Activated CD4-positive, alpha-beta memory T cell treated with anti-CD3 and anti-CD28 coated beads for 36 hours (primary cell): ENCODE results near the gene PLXNA2. TPM values are rescaled to one million over a fixed set of nuclear protein-coding genes. Genes with fewer than 3 reads are reported as not detected.

ENCODE experiments used
- CTCF ChIA-PET: fragments of 350-600 bp; sonication (Branson Sonifier 250); formaldehyde crosslinking; loops from one replicate; lab custom pipeline; 2021; ENCODE audit warnings: antibody characterized with exemption, inconsistent platforms; lab: Charles Lee
- POLR2A ChIA-PET: fragments of 350-600 bp; sonication (Branson Sonifier 250); formaldehyde crosslinking; loops from one replicate; lab custom pipeline; 2021; ENCODE audit warnings: antibody characterized with exemption; lab: Charles Lee
- DNase-seq: peaks from one replicate; pipeline ENCODE4 v3.0.0-alpha.2; 2020
- H3K27ac Mint-ChIP-seq: one replicate; pipeline ENCODE4 v1.8.0; 2021; ENCODE audit warnings: mixed read lengths
- H3K27me3 Mint-ChIP-seq: one replicate; pipeline ENCODE4 v1.8.0; 2021; ENCODE audit warnings: mixed read lengths
- H3K36me3 Mint-ChIP-seq: one replicate; pipeline ENCODE4 v1.8.0; 2021; ENCODE audit warnings: mixed read lengths
- H3K4me1 Mint-ChIP-seq: one replicate; pipeline ENCODE4 v1.8.0; 2021; ENCODE audit warnings: low read depth, mixed read lengths
- H3K4me3 Mint-ChIP-seq: one replicate; pipeline ENCODE4 v1.8.0; 2021; ENCODE audit warnings: mild to moderate bottlenecking, mixed read lengths
- H3K9me3 Mint-ChIP-seq: one replicate; pipeline ENCODE4 v1.8.0; 2021; ENCODE audit warnings: mixed read lengths
- intact Hi-C: fragments of 100-400 bp; cut with micrococcal nuclease; formaldehyde crosslinking; loops from one replicate; pipeline ENCODE4 v1.15.1; 2023
- total RNA-seq, 2 experiments: library from RNA; stranded (reverse); gene quantifications; one replicate each; pipeline ENCODE4 v1.2.3, GENCODE V29; 2021

The PLXNA2 gene
- total RNA-seq, 2 experiments from 2014 or later = 0.29 to 0.34 TPM

- H3K27me3 Mint-ChIP-seq = peaks cover 16% of the 10 kb centered on the region
- no peaks in the 10 kb centered on the region for H3K36me3 Mint-ChIP-seq
- H3K4me3 Mint-ChIP-seq = no peak overlapping the region
- intact Hi-C loops = no loop called here
- H3K27ac Mint-ChIP-seq = no peak overlapping the region
- no peak for DNase-seq
- ChIA-PET CTCF (interaction anchor here (1.1 to 1.2 kb wide), 2 partner anchors 108 to 110 kb away, joined by 3 to 6 read pairs; partner anchors contain the start of gene PLXNA2), POLR2A (no interaction called here)
- peaks cover 8% of the 10 kb centered on the region for H3K4me1 Mint-ChIP-seq
- H3K9me3 Mint-ChIP-seq = no peaks in the 10 kb centered on the region
Measured at GRCh38 chr1:208134491-208134890, 109.7 kb downstream of the PLXNA2 start.

DNA sequence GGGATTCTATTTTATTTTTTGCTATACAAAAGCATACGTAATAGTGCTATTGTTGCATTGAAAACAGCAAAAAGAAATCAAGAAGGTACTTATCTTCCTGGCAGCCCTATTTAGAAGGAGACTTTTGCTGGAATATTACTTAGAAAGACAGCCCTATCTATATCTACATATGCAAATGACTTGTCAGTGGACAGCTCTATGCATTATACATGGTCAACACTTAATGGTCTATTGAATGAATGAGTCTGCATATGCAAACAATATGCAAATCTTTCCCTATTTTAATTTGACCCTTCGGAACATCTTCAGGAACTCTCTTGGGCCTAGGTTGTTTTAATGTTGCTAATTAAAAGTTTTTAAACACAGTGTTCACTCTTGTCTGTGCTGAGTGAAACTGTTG, 110.8 kb downstream of the PLXNA2 start:
- Mint-ChIP-seq H3K27ac (no peak overlapping the region), H3K4me3 (no peak overlapping the region), H3K9me3 (no peaks in the 10 kb centered on the region), H3K27me3 (peaks cover 18% of the 10 kb centered on the region), H3K4me1 (peaks cover 8% of the 10 kb centered on the region), H3K36me3 (no peaks in the 10 kb centered on the region)
- intact Hi-C loops = no loop called here
- ChIA-PET POLR2A (no interaction called here), CTCF (interaction anchor here (0.8 to 2.2 kb wide), 5 partner anchors 8 to 110 kb away, joined by 3 to 9 read pairs (median 4); no protein-coding TSS in a partner anchor)
- DNase-seq = no peak

DNA sequence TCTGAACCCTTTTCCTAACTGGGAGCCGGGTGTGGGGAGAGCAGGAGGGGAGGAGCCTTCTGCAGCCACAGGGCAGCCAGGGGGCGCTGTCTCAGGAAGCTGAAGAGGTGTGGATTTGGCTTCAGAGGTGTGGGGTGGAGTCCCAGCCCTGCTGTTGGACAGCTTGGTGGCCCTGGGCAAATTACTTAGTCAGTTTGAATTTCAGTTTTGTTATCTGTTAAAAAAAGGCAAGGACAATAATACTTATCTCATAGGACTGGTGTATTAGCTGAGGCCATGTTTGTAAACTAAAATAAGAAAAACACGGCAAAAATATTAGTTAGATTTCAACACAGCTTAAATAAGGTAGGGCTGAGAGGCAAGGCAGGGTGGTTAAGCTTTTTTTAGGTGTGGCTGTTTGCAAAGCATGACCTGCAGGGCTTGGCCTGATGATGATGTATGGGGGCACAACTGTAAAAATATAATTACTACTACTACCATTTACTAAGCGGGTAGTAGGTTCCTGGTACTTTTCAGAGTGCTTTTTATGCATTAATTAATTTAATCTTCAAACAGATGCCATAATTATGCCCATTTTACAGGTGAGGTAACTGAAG, 111.8 kb downstream of the PLXNA2 start:
- intact Hi-C loops = loop anchor here (1.0 kb wide), 1 partner anchor 113 kb away; no protein-coding TSS in a partner anchor
- no peak overlapping the region for H3K27ac Mint-ChIP-seq
- no peak overlapping the region for H3K4me3 Mint-ChIP-seq
- no peaks in the 10 kb centered on the region for H3K36me3 Mint-ChIP-seq
- peak; percentile 76 for DNase-seq
- peaks cover 18% of the 10 kb centered on the region for H3K27me3 Mint-ChIP-seq
- ChIA-PET CTCF (interaction anchor here (0.7 to 3.7 kb wide), 16 partner anchors 9 to 112 kb away, joined by 3 to 57 read pairs (median 4); partner anchors contain the start of gene PLXNA2), POLR2A (no interaction called here)
- peaks cover 8% of the 10 kb centered on the region for H3K4me1 Mint-ChIP-seq
- no peaks in the 10 kb centered on the region for H3K9me3 Mint-ChIP-seq

DNA sequence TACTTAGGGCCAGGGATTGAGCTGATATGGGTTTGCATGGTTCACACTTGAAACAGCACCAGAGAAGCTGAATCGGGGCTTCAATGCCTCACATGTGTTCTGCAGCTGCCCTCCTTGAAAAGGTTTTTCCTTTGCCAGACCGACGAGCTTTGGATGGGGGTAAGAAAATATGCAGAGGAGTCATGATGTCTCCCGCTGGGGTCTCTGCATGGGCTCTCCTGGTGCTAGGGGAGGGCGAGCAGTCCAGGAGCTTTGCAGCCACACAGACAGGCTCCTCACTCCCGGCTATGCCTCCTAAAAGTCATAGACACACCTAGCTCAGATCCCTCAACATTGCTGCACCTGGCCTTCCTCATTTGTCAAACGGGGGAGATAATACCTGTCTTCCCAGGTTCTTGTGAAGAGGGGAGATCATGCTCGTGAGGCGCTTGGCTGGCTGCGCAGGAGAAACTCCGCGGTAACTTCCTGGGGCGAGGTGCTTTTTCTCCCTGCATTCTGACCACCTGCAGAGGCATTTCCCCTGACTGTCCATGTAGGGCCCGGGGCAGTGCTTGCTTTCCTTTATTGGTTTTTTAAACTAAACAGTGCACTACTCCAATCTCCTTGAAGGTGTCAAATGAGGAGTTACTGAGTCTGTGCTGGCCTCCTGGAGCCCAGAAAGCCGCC, 112.4 kb downstream of the PLXNA2 start:
- Mint-ChIP-seq H3K27me3 (peaks cover 18% of the 10 kb centered on the region), H3K9me3 (no peaks in the 10 kb centered on the region), H3K27ac (no peak overlapping the region), H3K4me3 (no peak overlapping the region), H3K4me1 (peaks cover 8% of the 10 kb centered on the region), H3K36me3 (no peaks in the 10 kb centered on the region)
- intact Hi-C loops = loop anchor here (1.0 kb wide), 1 partner anchor 114 kb away; no protein-coding TSS in a partner anchor
- CTCF ChIA-PET = interaction anchor here (0.7 to 3.7 kb wide), 20 partner anchors 8 to 113 kb away, joined by 3 to 57 read pairs (median 4); partner anchors contain the start of gene PLXNA2
- peak; percentile 11 for DNase-seq
- POLR2A ChIA-PET = no interaction called here

DNA sequence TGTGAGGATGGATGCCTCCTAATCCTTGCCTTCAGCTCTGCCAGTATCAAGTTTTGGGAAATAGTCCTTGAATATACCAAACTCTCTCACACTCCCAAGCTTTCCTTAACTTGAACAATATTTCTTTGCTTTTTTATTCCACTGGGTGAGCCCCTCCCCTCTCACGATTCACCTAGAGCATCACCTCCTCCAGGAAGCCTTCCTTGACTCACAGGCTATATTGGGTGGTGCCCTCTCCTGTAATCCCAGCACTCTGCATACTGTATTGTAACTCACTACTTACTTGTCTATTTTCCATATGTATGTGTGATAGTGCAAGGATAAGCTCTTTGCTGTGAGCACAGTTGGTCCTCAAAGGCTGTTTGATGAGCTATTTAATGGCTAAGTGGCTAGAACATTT, 114.7 kb downstream of the PLXNA2 start:
- ChIA-PET POLR2A (no interaction called here), CTCF (interaction anchor here (0.8 to 3.7 kb wide), 2 partner anchors 10 to 115 kb away, joined by 4 to 57 read pairs; partner anchors contain the start of gene PLXNA2)
- H3K27ac Mint-ChIP-seq = no peak overlapping the region
- H3K4me3 Mint-ChIP-seq = no peak overlapping the region
- peaks cover 18% of the 10 kb centered on the region for H3K27me3 Mint-ChIP-seq
- H3K4me1 Mint-ChIP-seq = peaks cover 8% of the 10 kb centered on the region
- H3K9me3 Mint-ChIP-seq = no peaks in the 10 kb centered on the region
- H3K36me3 Mint-ChIP-seq = no peaks in the 10 kb centered on the region
- intact Hi-C loops = no loop called here
- DNase-seq = no peak

DNA sequence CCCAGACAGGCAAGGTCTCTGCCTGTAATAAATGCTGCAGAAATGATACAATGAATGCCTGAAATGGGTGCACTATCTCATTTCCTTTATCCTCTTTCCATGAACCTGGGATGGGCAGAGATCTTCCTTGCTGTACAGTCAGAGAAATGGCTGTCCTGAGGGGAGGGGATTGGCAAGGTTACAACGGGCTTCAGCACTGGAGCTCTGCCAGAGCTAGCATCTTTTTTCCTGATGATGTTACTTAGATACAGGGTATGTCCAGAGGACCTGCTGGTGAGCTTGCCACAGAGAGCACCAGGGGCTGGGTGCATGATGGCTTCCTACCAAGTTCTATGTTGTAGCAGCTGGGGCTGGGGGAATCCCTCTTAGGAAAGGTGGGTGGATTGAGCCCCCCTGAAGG, 115.1 kb downstream of the PLXNA2 start:
- intact Hi-C loops = no loop called here
- Mint-ChIP-seq H3K4me3 (no peak overlapping the region), H3K27me3 (peaks cover 18% of the 10 kb centered on the region), H3K27ac (no peak overlapping the region), H3K36me3 (no peaks in the 10 kb centered on the region), H3K4me1 (peaks cover 8% of the 10 kb centered on the region), H3K9me3 (no peaks in the 10 kb centered on the region)
- no peak for DNase-seq
- POLR2A ChIA-PET = no interaction called here
- CTCF ChIA-PET = interaction anchor here (3.7 kb wide), 1 partner anchor 116 kb away, joined by 57 read pairs; the partner anchor contains the start of gene PLXNA2

GRCh38 chr1:208127792-208128529, 116.2 kb downstream of the PLXNA2 start:
- CTCF ChIA-PET = no interaction called here
- DNase-seq = no peak
- intact Hi-C loops = no loop called here
- no peak overlapping the region for H3K4me3 Mint-ChIP-seq
- H3K27me3 Mint-ChIP-seq = peaks cover 18% of the 10 kb centered on the region
- H3K27ac Mint-ChIP-seq = no peak overlapping the region
- H3K36me3 Mint-ChIP-seq = no peaks in the 10 kb centered on the region
- no peaks in the 10 kb centered on the region for H3K9me3 Mint-ChIP-seq
- peaks cover 8% of the 10 kb centered on the region for H3K4me1 Mint-ChIP-seq
- POLR2A ChIA-PET = no interaction called here

DNA sequence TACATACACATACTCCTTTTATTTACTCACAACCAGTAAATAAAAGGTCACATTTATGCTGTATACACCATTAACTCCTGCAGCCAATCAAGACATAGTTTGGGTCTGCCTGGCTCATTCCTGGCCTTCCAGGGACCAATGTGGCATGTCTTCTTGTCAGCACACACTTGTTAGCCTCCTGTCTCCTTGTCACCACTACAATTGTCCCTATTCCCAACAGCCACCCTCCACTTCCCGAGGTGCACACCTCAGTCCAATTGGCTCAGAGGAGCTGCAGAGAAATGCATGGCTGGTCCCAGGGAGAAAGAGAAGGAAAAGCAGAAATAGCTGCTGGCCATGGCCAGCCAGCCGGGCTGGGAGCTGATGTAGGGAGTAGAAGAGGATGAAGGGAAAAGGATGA, 116.9 kb downstream of the PLXNA2 start:
- H3K9me3 Mint-ChIP-seq = no peaks in the 10 kb centered on the region
- intact Hi-C loops = no loop called here
- CTCF ChIA-PET = no interaction called here
- no peak for DNase-seq
- POLR2A ChIA-PET = no interaction called here
- H3K36me3 Mint-ChIP-seq = no peaks in the 10 kb centered on the region
- H3K4me1 Mint-ChIP-seq = peaks cover 7% of the 10 kb centered on the region
- H3K27me3 Mint-ChIP-seq = peaks cover 18% of the 10 kb centered on the region
- H3K27ac Mint-ChIP-seq = no peak overlapping the region
- no peak overlapping the region for H3K4me3 Mint-ChIP-seq

GRCh38 chr1:208126108-208126507, 118.1 kb downstream of the PLXNA2 start:
- intact Hi-C loops = no loop called here
- no peaks in the 10 kb centered on the region for H3K4me1 Mint-ChIP-seq
- POLR2A ChIA-PET = no interaction called here
- no peak overlapping the region for H3K4me3 Mint-ChIP-seq
- peaks cover 9% of the 10 kb centered on the region for H3K27me3 Mint-ChIP-seq
- CTCF ChIA-PET = interaction anchor here (0.7 to 1.0 kb wide), 2 partner anchors 119 to 241 kb away, joined by 4 read pairs; no protein-coding TSS in a partner anchor
- H3K36me3 Mint-ChIP-seq = no peaks in the 10 kb centered on the region
- no peak for DNase-seq
- H3K27ac Mint-ChIP-seq = no peak overlapping the region
- H3K9me3 Mint-ChIP-seq = no peaks in the 10 kb centered on the region

DNA sequence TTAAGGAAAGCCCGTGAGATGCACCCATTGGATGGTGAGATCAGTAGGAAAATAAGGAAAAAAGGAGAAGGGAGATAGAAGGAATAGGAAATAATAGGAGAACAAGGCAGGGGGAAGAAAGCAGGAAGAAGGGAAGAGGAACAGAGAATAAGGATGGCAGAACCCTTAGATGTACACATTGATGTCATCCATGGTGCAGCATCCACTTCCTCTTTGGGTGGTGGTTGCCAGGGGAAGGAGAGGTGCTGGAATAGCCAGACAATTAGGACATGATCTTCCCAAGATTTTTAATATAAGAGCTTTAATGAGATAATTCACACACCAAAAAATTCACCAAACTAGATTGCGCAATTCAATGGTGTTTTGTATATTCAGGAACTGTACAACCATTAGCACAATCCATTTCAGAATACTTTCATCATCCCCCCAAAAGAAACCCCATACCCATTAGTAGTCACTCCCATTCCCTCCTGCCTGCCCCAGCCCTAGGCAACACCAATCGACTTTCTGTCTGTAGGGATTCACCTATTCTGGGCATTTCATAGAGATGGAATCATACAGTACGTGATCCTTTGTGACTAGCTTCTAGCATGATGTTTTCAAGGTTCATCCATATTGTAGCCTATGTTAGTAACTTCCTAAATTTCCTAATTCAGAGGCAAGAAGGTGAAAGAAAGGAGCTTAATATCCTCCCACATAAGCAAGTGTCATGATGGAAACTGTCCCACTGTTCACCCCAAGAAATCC, 121.4 kb downstream of the PLXNA2 start:
- no peak overlapping the region for H3K27ac Mint-ChIP-seq
- H3K4me3 Mint-ChIP-seq = no peak overlapping the region
- no peak for DNase-seq
- H3K9me3 Mint-ChIP-seq = no peaks in the 10 kb centered on the region
- intact Hi-C loops = no loop called here
- ChIA-PET CTCF (interaction anchor here (1.2 to 1.5 kb wide), 2 partner anchors 9 to 101 kb away, joined by 3 to 8 read pairs; no protein-coding TSS in a partner anchor), POLR2A (no interaction called here)
- no peaks in the 10 kb centered on the region for H3K4me1 Mint-ChIP-seq
- H3K27me3 Mint-ChIP-seq = no peaks in the 10 kb centered on the region
- H3K36me3 Mint-ChIP-seq = no peaks in the 10 kb centered on the region

GRCh38 chr1:208121813-208122364, 122.3 kb downstream of the PLXNA2 start:
- no peaks in the 10 kb centered on the region for H3K4me1 Mint-ChIP-seq
- H3K4me3 Mint-ChIP-seq = no peak overlapping the region
- ChIA-PET CTCF (no interaction called here), POLR2A (no interaction called here)
- no peaks in the 10 kb centered on the region for H3K9me3 Mint-ChIP-seq
- H3K27ac Mint-ChIP-seq = no peak overlapping the region
- no peak for DNase-seq
- no peaks in the 10 kb centered on the region for H3K36me3 Mint-ChIP-seq
- peaks cover 2% of the 10 kb centered on the region for H3K27me3 Mint-ChIP-seq
- intact Hi-C loops = no loop called here
